ENCODE results near the gene TOMM20. TPM values are rescaled to one million over a fixed set of nuclear protein-coding genes. Genes with fewer than 3 reads are reported as not detected.

TOMM20 gene
- total and polyA plus RNA-seq, 12 donors: 40.0 to 113 (median 92.3) TPM

DNA sequence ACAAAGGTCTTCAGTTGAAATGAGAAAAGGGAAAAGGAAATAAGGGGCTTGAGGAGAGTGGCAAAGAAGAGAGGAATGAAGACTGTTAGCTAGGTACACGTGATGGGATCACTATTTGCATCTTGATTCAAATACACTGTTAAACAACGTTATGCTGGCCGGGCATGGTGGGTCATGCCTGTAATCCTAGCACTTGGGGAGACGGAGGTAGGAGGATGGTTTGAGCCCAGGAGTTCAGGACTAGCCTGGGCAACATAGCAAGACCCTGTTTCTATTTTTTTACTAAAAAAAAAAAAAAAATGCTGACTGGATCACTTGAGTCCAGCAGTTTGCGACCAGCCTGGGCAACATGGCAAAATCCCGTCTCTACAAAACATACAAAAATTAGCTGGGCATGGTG lies 30.0 kb upstream of the TOMM20 start:
- Histone ChIP-seq H3K4me1 (peaks cover 3 to 39% (median 15%) of the 10 kb centered on the region in 9 donors), H3K4me3 (no peak overlapping the region), H3K27ac (no peak overlapping the region), H3K27me3 (no peaks in the 10 kb centered on the region), H3K36me3 (peaks cover 0 to 65% (median 19%) of the 10 kb centered on the region in 9 donors), H3K9me3 (no peaks in the 10 kb centered on the region)
- DNase-seq (no peak), ATAC-seq (no peak)
- intact Hi-C loops (cut with DNase I): no loop called here
- TF ChIP-seq, protein P1, sequence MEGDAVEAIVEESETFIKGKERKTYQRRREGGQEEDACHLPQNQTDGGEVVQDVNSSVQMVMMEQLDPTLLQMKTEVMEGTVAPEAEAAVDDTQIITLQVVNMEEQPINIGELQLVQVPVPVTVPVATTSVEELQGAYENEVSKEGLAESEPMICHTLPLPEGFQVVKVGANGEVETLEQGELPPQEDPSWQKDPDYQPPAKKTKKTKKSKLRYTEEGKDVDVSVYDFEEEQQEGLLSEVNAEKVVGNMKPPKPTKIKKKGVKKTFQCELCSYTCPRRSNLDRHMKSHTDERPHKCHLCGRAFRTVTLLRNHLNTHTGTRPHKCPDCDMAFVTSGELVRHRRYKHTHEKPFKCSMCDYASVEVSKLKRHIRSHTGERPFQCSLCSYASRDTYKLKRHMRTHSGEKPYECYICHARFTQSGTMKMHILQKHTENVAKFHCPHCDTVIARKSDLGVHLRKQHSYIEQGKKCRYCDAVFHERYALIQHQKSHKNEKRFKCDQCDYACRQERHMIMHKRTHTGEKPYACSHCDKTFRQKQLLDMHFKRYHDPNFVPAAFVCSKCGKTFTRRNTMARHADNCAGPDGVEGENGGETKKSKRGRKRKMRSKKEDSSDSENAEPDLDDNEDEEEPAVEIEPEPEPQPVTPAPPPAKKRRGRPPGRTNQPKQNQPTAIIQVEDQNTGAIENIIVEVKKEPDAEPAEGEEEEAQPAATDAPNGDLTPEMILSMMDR (IDR thresholded peaks at IDR 0.05): no peak
- 95% methylated on average over 6 of the region's 6 CpGs for WGBS, 2 donors

DNA sequence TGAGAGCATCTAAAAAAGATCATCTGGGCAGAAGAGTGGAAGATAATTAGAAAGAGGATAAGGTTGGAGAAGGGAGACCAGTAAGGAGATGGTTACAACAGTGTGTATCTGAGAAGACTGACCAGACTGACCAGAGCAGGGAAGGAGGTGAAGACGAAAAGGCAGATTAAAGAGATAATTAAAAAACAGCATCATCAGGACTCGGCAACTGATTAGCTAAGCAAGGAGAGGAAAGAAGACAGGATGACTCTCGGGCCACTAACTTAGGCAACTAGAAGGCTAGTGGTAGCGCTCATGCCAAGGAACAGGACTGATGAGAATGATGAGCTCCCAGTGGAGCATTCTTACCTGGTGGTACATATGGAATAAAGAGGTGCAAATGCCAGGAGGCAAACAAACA lies 28.5 kb upstream of the TOMM20 start:
- Histone ChIP-seq H3K27ac (no peak overlapping the region), H3K4me1 (peaks cover 3 to 39% (median 15%) of the 10 kb centered on the region in 9 donors), H3K9me3 (no peaks in the 10 kb centered on the region), H3K36me3 (peaks cover 0 to 80% (median 25%) of the 10 kb centered on the region in 9 donors), H3K27me3 (no peaks in the 10 kb centered on the region), H3K4me3 (no peak overlapping the region)
- intact Hi-C loops (cut with DNase I): no loop called here
- ATAC-seq (no peak), DNase-seq (no peak)
- TF ChIP-seq, protein P1 (IDR thresholded peaks at IDR 0.05): no peak
- 92 to 98% methylated on average over 4 of the region's 4 CpGs for WGBS, 2 donors

DNA sequence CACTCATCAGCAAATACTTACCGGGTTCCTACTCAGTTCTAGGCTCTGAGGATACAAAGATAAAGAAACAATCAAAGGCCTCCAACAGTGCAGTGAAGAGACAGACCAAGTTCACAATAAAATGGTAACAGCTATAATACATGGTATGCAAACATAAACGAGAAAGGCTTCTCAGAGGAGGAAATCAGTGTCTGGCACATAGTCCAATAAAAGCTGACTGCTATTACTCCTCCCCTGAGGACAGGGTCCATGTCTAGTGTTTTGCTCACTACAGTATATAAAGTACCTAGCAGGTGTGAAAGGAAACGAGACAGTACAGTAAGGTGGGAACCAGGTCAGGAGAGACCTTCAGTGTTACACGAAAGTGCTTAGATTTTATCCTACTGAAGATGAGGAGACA lies 28.1 kb upstream of the TOMM20 start:
- ATAC-seq (no peak), DNase-seq (no peak)
- H3K27ac ChIP-seq: no peak overlapping the region
- peaks cover 0 to 84% (median 30%) of the 10 kb centered on the region in 9 donors for H3K36me3 ChIP-seq
- intact Hi-C loops (cut with DNase I): no loop called here
- 87 to 90% methylated on average over 4 of the region's 4 CpGs for WGBS, 2 donors
- H3K9me3 ChIP-seq: no peaks in the 10 kb centered on the region
- no peak overlapping the region for H3K4me3 ChIP-seq
- peaks cover 3 to 35% (median 14%) of the 10 kb centered on the region in 9 donors for H3K4me1 ChIP-seq
- TF ChIP-seq, protein P1 (IDR thresholded peaks at IDR 0.05): no peak
- no peaks in the 10 kb centered on the region for H3K27me3 ChIP-seq

DNA sequence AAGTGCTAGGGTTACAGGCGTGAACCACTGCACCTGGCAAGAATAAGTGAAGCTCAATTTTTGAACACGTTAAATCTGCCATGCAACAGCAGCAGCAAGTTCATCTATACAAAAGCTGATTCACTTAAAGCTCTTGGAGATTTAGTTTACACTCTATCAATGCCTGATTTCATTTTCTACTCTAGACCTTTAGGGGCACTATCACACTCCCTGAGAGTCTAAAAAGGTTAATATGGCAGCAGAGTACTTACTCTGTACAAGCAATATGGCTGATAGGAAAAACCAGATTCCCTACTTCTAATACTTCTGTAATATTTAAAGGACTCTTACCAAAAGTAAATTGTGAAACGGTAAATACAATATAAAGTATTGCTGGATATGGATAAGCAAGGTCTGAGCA lies 27.6 kb upstream of the TOMM20 start:
- no peak for DNase-seq
- Histone ChIP-seq H3K9me3 (no peaks in the 10 kb centered on the region), H3K4me1 (peaks cover 3 to 33% (median 14%) of the 10 kb centered on the region in 9 donors), H3K27ac (no peak overlapping the region), H3K36me3 (peaks cover 0 to 89% (median 33%) of the 10 kb centered on the region in 9 donors), H3K4me3 (no peak overlapping the region), H3K27me3 (no peaks in the 10 kb centered on the region)
- WGBS, 2 donors: 96 to 97% methylated on average over 3 of the region's 3 CpGs
- TF ChIP-seq, protein P1 (IDR thresholded peaks at IDR 0.05): no peak
- ATAC-seq: no peak
- intact Hi-C loops (cut with DNase I): no loop called here
